ENCODE measurements around the gene PRDM16.

DNA sequence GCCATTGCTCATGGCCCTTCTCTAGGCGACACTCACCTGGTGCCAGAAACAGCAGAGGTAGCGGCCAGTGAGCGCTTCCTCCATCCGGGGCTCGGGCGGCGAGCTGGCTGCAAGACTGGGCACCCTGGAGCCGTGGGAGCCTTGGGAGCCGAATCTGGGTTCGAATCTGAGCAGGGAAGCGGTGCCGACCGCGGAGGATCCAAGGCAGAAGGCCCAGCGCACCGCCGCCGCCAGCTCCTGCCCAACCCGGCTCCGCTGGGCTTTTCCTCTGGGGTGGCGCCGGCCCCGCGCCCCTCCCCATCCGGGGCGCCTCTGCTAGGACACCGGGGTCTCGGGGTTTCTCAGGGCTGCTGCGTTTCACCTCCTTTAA is 1.7 kb upstream of the PRDM16 start:
- TF ChIP-seq, protein P1, sequence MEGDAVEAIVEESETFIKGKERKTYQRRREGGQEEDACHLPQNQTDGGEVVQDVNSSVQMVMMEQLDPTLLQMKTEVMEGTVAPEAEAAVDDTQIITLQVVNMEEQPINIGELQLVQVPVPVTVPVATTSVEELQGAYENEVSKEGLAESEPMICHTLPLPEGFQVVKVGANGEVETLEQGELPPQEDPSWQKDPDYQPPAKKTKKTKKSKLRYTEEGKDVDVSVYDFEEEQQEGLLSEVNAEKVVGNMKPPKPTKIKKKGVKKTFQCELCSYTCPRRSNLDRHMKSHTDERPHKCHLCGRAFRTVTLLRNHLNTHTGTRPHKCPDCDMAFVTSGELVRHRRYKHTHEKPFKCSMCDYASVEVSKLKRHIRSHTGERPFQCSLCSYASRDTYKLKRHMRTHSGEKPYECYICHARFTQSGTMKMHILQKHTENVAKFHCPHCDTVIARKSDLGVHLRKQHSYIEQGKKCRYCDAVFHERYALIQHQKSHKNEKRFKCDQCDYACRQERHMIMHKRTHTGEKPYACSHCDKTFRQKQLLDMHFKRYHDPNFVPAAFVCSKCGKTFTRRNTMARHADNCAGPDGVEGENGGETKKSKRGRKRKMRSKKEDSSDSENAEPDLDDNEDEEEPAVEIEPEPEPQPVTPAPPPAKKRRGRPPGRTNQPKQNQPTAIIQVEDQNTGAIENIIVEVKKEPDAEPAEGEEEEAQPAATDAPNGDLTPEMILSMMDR (conservative IDR thresholded peaks at IDR 0.05; ENCODE audit: low read length) = no peak
- no peak for TF ChIP-seq EZH2phosphoT487 (IDR thresholded peaks at IDR 0.05; ENCODE audit: borderline replicate concordance, low read depth, low read length)
